SK-N-MC (cell line): Measurements from ENCODE around the gene PNLIPRP1.

Source experiments
- DNase-seq: peaks from one replicate; pipeline ENCODE4 v3.0.0-alpha.2; 2011; ENCODE audit warnings: low read depth, low spot score
- H3K27ac ChIP-seq: fragments of 200-600 bp; sonication (generic); 2 replicates; pipeline ENCODE4 v1.5.1; 2016; ENCODE audit warnings: mixed run types
- H3K36me3 ChIP-seq: fragments of 200-600 bp; sonication (generic); 2 replicates; pipeline ENCODE4 v1.6.1; 2017; ENCODE audit warnings: antibody characterized with exemption, low read length, mixed read lengths; ENCODE audit not compliant: insufficient read depth
- H3K4me3 ChIP-seq: fragments of 200-600 bp; sonication (generic); 2 replicates; pipeline ENCODE4 v1.5.1; 2016
- H3K9ac ChIP-seq: fragments of 200-600 bp; sonication (generic); 2 replicates; pipeline ENCODE4 v1.8.0; 2017; ENCODE audit warnings: mixed run types, mixed read lengths; ENCODE audit not compliant: insufficient read length
- H3K9me3 ChIP-seq: fragments of 200-600 bp; sonication (generic); 2 replicates; pipeline ENCODE4 v1.6.1; 2017; ENCODE audit warnings: low read depth, mild to moderate bottlenecking, antibody characterized with exemption, low read length, moderate library complexity, mixed read lengths
- EZH2 ChIP-seq: fragments of 200-600 bp; sonication (generic); IDR thresholded peaks from one replicate; pipeline ENCODE4 v1.6.1; 2017; ENCODE audit warnings: antibody characterized with exemption
- FOXP2 ChIP-seq: optimal IDR thresholded peaks from 2 replicates; pipeline ENCODE3; 2011; ENCODE audit warnings: mild to moderate bottlenecking, moderate library complexity; ENCODE audit not compliant: insufficient read depth; ENCODE audit errors: extremely low read length, control extremely low read depth
- POLR2AphosphoS5 ChIP-seq: IDR thresholded peaks from 2 replicates; pipeline ENCODE4 v1.6.1; 2012; ENCODE audit warnings: mild to moderate bottlenecking, low read depth, low read length, borderline replicate concordance

Gene PNLIPRP1

GRCh38 chr10:116648903-116649302 lies 58.1 kb downstream of the PNLIPRP1 start:
- Histone ChIP-seq H3K9me3 (no peaks in the 10 kb centered on the region), H3K36me3 (no peaks in the 10 kb centered on the region), H3K27ac (no peak overlapping the region), H3K4me3 (no peak overlapping the region), H3K9ac (no peak overlapping the region)
- no peak for DNase-seq
- TF ChIP-seq FOXP2 (no peak), EZH2 (no peak), POLR2AphosphoS5 (no peak)

GRCh38 chr10:116653885-116654284 lies 63.1 kb downstream of the PNLIPRP1 start:
- TF ChIP-seq EZH2 (no peak), FOXP2 (no peak), POLR2AphosphoS5 (no peak)
- Histone ChIP-seq H3K27ac (no peak overlapping the region), H3K36me3 (no peaks in the 10 kb centered on the region), H3K4me3 (no peak overlapping the region), H3K9me3 (no peaks in the 10 kb centered on the region), H3K9ac (no peak overlapping the region)
- no peak for DNase-seq

DNA sequence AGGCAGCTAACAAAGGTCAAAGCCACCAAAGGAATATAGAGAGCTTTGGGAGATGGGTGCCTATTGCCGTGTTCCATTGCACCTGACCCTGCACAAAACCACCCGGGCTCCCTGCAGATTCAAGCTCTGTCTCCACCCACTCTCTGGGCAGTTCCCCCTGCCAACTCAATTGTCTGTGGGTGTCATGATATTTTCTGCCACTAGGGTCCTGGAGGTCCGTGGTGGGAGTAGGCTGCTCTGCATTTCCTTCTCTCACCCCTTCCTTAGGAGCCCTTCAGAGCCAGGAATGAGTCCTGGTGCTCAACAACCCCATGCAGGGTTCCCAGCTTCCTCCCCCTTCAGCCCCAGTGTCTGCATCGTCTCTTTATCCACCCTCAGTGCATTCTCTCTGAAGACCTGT lies 64.1 kb downstream of the PNLIPRP1 start:
- H3K27ac ChIP-seq = no peak overlapping the region
- H3K36me3 ChIP-seq = no peaks in the 10 kb centered on the region
- H3K4me3 ChIP-seq = no peak overlapping the region
- H3K9ac ChIP-seq = no peak overlapping the region
- no peak for DNase-seq
- TF ChIP-seq FOXP2 (no peak), POLR2AphosphoS5 (no peak), EZH2 (no peak)
- no peaks in the 10 kb centered on the region for H3K9me3 ChIP-seq

- TF ChIP-seq FOXP2 (no peak), EZH2 (no peak)
These were observed 64.8 kb downstream of the PNLIPRP1 start for GRCh38 chr10:116655568-116655967.

DNA sequence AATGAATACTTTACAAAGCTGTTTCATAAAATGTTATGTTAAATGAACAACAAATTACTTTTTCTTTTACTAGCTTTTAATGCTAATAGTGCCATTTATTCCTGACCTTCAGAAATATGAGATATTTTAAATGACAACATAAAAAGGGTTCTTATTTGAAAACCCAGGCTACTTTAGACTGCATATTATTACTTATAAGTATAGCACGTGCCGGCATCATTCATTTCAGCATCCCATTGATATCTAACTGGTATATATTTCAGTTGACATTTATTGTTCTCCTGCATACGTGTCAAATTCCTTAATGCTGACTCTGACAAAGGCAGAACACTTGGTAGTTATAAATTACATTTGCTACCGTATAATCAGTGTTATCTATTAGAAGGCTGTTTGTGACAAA lies 65.3 kb downstream of the PNLIPRP1 start:
- no peak overlapping the region for H3K4me3 ChIP-seq
- TF ChIP-seq FOXP2 (no peak), POLR2AphosphoS5 (no peak), EZH2 (no peak)
- no peak overlapping the region for H3K27ac ChIP-seq
- no peaks in the 10 kb centered on the region for H3K36me3 ChIP-seq
- H3K9me3 ChIP-seq = no peaks in the 10 kb centered on the region
- no peak for DNase-seq
- H3K9ac ChIP-seq = no peak overlapping the region

More at GRCh38 chr10:116655568-116655967, 64.8 kb downstream of the PNLIPRP1 start:
- Histone ChIP-seq H3K9me3 (no peaks in the 10 kb centered on the region), H3K36me3 (no peaks in the 10 kb centered on the region), H3K9ac (no peak overlapping the region), H3K27ac (no peak overlapping the region), H3K4me3 (no peak overlapping the region)
- DNase-seq = no peak

DNA sequence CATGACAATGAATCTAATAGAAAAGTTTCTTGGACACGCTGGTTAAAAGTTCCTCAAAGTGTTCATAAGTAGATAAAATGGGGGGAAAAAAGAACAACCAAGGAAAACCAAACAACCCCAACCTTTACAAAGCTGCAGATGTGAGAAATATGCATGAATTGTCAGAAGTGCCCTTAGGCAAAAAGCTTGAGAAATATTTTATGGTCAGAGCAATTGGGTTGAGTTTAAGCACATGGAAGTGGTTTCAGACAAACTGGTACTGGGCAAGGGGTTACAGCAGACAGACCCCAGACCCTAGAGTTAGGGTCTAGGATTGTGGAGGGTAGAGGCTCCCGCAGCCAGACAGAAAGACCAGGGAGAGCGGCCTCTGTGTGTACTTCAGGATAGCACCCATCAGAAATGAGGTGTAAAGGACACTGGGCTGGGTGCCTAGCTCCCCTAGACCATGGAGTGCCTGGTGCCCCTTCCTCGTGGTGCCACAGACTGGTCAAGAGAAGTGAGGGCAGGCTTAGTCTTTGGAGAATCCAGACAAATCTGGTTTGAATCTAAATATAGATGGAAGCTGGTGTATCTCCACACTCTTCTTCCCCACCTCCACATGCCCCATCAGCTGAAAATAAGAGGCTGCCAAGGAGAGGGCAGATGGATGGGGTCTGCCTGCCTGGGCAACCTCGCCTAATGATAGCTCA lies 67.2 kb downstream of the PNLIPRP1 start:
- Histone ChIP-seq H3K9me3 (no peaks in the 10 kb centered on the region), H3K36me3 (no peaks in the 10 kb centered on the region)
- TF ChIP-seq EZH2 = no peak
- no peak for TF ChIP-seq POLR2AphosphoS5
- TF ChIP-seq FOXP2 = no peak

More for the DNA sequence above, 67.2 kb downstream of the PNLIPRP1 start:
- no peak overlapping the region for H3K9ac ChIP-seq
- no peak for DNase-seq
- H3K27ac ChIP-seq = no peak overlapping the region
- no peak overlapping the region for H3K4me3 ChIP-seq
